Measurements from ENCODE around the gene TMF1.

GRCh38 chr3:68999605-69000004 is 52.5 kb downstream of the TMF1 start:
- TF ChIP-seq, protein P1, sequence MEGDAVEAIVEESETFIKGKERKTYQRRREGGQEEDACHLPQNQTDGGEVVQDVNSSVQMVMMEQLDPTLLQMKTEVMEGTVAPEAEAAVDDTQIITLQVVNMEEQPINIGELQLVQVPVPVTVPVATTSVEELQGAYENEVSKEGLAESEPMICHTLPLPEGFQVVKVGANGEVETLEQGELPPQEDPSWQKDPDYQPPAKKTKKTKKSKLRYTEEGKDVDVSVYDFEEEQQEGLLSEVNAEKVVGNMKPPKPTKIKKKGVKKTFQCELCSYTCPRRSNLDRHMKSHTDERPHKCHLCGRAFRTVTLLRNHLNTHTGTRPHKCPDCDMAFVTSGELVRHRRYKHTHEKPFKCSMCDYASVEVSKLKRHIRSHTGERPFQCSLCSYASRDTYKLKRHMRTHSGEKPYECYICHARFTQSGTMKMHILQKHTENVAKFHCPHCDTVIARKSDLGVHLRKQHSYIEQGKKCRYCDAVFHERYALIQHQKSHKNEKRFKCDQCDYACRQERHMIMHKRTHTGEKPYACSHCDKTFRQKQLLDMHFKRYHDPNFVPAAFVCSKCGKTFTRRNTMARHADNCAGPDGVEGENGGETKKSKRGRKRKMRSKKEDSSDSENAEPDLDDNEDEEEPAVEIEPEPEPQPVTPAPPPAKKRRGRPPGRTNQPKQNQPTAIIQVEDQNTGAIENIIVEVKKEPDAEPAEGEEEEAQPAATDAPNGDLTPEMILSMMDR (IDR thresholded peaks at IDR 0.05), result no peak
- TF ChIP-seq POLR2A (IDR thresholded peaks at IDR 0.05) (no peak), POLR2AphosphoS5 (IDR thresholded peaks at IDR 0.05) (no peak)

Data from stomach (tissue), 4 donors.